ENCODE results near the gene PEPD. TPM values are rescaled to one million over a fixed set of nuclear protein-coding genes. Genes with fewer than 3 reads are reported as not detected.

The PEPD gene
- total and polyA plus RNA-seq, 7 experiments from 2014 or later: 21.9 to 126 (median 24.6) TPM

DNA sequence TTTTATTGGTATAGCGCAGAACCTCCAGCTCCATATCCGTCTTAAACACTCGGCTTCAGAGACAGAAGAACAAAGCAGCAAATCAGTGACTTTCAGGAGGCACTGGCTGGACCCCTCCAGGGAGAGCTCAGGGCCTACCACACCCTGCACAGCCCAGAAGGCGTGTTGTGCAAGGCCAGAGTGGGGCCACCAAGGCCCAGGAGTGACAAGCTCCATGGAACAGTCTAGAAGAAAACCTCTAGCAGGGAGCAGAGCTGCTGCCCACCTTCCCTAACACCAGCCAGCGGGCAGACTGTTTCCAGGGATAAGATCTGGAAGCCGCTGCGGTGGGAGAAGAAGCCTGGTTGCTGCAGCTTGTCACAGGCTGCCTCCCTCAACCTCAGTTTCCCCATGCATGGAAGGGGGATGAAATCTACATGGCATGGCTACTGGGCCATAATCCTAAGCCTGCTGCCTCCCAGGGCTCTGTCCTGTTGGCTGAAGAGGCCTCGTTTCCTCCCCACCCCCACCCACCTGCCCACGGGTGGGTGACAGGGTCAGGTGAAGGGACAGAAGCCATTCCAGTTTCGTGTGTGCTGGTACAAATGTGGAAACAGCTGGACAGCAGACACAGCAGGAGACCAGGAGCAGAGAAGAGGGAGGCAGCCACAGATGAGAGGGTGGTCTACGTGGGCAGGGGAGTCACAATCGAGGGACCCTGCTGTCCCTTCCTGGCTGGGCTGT lies 57.4 kb downstream of the PEPD start:
- peaks cover 0 to 10% (median 4%) of the 10 kb centered on the region in 5 donors for H3K36me3 Mint-ChIP-seq
- ATAC-seq (no peak), DNase-seq (no peak)
- H3K27me3 ChIP-seq (ENCODE audit: control insufficient read depth in 2 of 2, insufficient read depth in 2 of 2, low read length in 2 of 2): no peaks in the 10 kb centered on the region
- ChIA-PET CTCF (no interaction called here), POLR2A (no interaction called here)
- no peak overlapping the region for H3K27ac ChIP-seq (ENCODE audit: low read depth, low read length)
- H3K4me3 ChIP-seq (ENCODE audit: low read length): no peak overlapping the region
- no peaks in the 10 kb centered on the region for H3K4me1 ChIP-seq (ENCODE audit: control insufficient read depth in 2 of 2, insufficient read depth in 2 of 2, low read length in 2 of 2)
- peaks cover 0 to 24% (median 0%) of the 10 kb centered on the region in 3 experiments for H3K36me3 ChIP-seq (ENCODE audit: control insufficient read depth in 2 of 3, insufficient read depth in 3 of 3, low read length in 3 of 3)
- no peaks in the 10 kb centered on the region for H3K9me3 Mint-ChIP-seq
- H3K27me3 Mint-ChIP-seq: no peaks in the 10 kb centered on the region
- peaks cover 0 to 6% (median 0%) of the 10 kb centered on the region in 7 donors for H3K4me1 Mint-ChIP-seq
- H3K4me3 Mint-ChIP-seq: no peak overlapping the region
- no peak overlapping the region for H3K27ac Mint-ChIP-seq
- H3K9me3 ChIP-seq (ENCODE audit: control insufficient read depth in 2 of 3, low read length in 3 of 3): no peaks in the 10 kb centered on the region
- intact Hi-C loops (cut with micrococcal nuclease): no loop called here

DNA sequence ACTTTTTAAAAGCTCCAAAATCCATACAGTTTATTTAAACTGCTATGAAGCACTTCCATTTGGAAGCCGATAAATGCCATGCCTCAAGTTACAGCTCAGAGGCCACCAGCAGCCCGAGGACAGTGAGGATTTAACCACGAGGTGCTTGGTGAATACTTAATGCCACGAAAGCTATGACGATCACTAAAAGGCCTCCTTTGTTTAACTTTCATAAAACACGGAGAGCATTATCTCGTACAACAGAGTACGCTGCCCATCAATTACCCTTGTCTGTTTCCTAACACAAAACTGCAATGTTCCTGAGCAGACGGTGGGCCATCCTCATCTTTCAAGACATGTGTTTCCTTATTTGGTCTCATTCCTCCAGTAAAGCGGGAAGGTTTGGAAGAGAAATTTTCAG lies 58.4 kb downstream of the PEPD start:
- POLR2A ChIA-PET: no interaction called here
- no peaks in the 10 kb centered on the region for H3K9me3 ChIP-seq (ENCODE audit: control insufficient read depth in 2 of 3, low read length in 3 of 3)
- no peaks in the 10 kb centered on the region for H3K27me3 ChIP-seq (ENCODE audit: control insufficient read depth in 2 of 2, insufficient read depth in 2 of 2, low read length in 2 of 2)
- H3K27ac ChIP-seq (ENCODE audit: low read depth, low read length): no peak overlapping the region
- H3K4me3 Mint-ChIP-seq: no peak overlapping the region
- DNase-seq: no peak
- H3K4me3 ChIP-seq (ENCODE audit: low read length): no peak overlapping the region
- H3K36me3 ChIP-seq (ENCODE audit: control insufficient read depth in 2 of 3, insufficient read depth in 3 of 3, low read length in 3 of 3): peaks cover 0 to 24% (median 0%) of the 10 kb centered on the region in 3 experiments
- intact Hi-C loops (cut with micrococcal nuclease): no loop called here
- H3K4me1 Mint-ChIP-seq: peaks cover 0 to 6% (median 0%) of the 10 kb centered on the region in 7 donors
- H3K9me3 Mint-ChIP-seq: no peaks in the 10 kb centered on the region
- no peak for ATAC-seq
- H3K27me3 Mint-ChIP-seq: no peaks in the 10 kb centered on the region
- no peak overlapping the region for H3K27ac Mint-ChIP-seq
- CTCF ChIA-PET: no interaction called here
- peaks cover 0 to 10% (median 4%) of the 10 kb centered on the region in 5 donors for H3K36me3 Mint-ChIP-seq
- H3K4me1 ChIP-seq (ENCODE audit: control insufficient read depth in 2 of 2, insufficient read depth in 2 of 2, low read length in 2 of 2): no peaks in the 10 kb centered on the region

DNA sequence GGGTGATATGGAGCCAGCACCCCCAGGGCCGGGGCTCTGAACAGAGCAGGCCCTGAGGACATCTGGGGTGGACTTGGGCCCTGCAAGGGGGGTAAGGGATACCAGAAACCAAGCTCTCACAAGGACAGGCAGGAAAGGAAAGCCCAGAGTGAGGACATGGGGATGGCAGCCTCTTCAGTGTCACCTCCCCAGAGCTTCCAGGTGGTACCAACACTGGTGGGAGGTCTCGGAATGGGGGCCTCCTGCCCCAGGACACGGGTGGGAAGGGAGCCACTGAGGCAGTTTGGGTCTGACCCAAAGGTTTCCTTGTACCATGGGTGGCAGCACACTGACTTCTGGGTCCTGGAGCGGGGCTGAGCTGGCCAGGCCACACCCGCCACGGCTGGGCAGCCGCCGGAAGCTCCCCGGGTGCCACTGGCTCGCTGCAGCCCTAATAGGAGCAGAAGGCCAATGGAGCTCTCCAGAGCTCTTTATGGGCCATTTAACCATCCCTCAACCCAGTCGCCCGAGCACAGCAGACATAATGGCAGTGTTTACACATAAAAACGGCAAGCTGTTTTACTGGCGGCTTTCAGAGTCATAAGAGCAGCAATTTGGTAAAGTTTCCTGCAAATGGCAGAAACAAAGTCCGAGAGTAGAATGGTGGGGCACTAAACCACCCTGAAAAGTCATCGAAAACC lies 59.3 kb downstream of the PEPD start:
- Histone ChIP-seq H3K27ac (ENCODE audit: low read depth, low read length) (no peak overlapping the region), H3K9me3 (ENCODE audit: control insufficient read depth in 2 of 3, low read length in 3 of 3) (no peaks in the 10 kb centered on the region), H3K4me1 (ENCODE audit: control insufficient read depth in 2 of 2, insufficient read depth in 2 of 2, low read length in 2 of 2) (no peaks in the 10 kb centered on the region), H3K27me3 (ENCODE audit: control insufficient read depth in 2 of 2, insufficient read depth in 2 of 2, low read length in 2 of 2) (no peaks in the 10 kb centered on the region), H3K4me3 (ENCODE audit: low read length) (no peak overlapping the region), H3K36me3 (ENCODE audit: control insufficient read depth in 2 of 3, insufficient read depth in 3 of 3, low read length in 3 of 3) (peaks cover 0 to 24% (median 0%) of the 10 kb centered on the region in 3 experiments)
- peaks cover 0 to 10% (median 0%) of the 10 kb centered on the region in 5 donors for H3K36me3 Mint-ChIP-seq
- intact Hi-C loops (cut with micrococcal nuclease): no loop called here
- POLR2A ChIA-PET: no interaction called here
- H3K9me3 Mint-ChIP-seq: no peaks in the 10 kb centered on the region
- CTCF ChIA-PET: no interaction called here
- no peaks in the 10 kb centered on the region for H3K27me3 Mint-ChIP-seq
- no peak overlapping the region for H3K27ac Mint-ChIP-seq
- no peak overlapping the region for H3K4me3 Mint-ChIP-seq
- DNase-seq: no peak
- H3K4me1 Mint-ChIP-seq: peaks cover 0 to 6% (median 0%) of the 10 kb centered on the region in 7 donors
- ATAC-seq: no peak

DNA sequence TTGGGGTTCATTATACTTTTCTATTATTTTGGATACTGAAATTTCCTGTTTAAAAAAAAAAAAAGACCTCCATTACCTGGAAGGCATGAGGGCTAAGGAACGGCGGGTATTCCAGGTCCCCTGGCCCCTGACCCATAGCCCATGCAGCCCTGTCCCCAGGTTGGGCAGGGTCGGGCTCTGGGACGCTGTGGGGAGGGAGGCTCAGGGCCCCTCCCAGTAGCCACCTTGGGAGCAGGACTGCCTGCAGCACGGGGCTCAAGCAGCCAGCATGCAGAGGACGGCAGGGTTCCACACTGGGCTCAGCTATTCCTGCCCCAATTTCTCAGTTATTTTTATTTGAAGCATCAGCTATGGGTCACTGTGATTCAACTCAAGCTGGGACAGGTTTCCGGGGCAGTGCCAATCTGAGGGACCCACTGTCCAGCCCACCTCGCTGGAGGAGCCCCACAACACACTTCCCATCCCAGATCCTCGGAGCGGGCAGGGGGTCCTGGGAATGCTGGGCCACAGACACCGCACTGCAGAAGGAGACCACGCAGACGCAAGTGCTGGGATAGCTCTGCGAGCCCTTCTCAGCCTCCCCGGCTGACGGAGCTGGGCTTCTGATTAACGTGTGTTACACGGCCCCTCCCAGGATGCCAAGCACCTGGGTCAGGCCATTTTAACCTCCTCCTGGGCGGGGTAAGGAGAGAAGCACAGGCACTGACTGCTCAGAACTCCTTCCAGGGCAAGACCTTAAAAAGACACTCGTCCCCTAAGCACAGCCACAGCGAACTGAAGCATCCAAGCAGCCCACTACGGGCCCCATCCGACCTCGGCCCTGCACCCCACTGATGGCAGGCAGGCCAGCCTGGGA lies 60.1 kb downstream of the PEPD start:
- H3K36me3 ChIP-seq (ENCODE audit: control insufficient read depth in 2 of 3, insufficient read depth in 3 of 3, low read length in 3 of 3): peaks cover 0 to 24% (median 0%) of the 10 kb centered on the region in 3 experiments
- H3K4me3 Mint-ChIP-seq: no peak overlapping the region
- DNase-seq (no peak), ATAC-seq (no peak)
- no peaks in the 10 kb centered on the region for H3K9me3 Mint-ChIP-seq
- H3K27me3 Mint-ChIP-seq: no peaks in the 10 kb centered on the region
- ChIA-PET POLR2A (no interaction called here), CTCF (no interaction called here)
- no peaks in the 10 kb centered on the region for H3K27me3 ChIP-seq (ENCODE audit: control insufficient read depth in 2 of 2, insufficient read depth in 2 of 2, low read length in 2 of 2)
- H3K4me3 ChIP-seq (ENCODE audit: low read length): no peak overlapping the region
- no peaks in the 10 kb centered on the region for H3K9me3 ChIP-seq (ENCODE audit: control insufficient read depth in 2 of 3, low read length in 3 of 3)
- H3K36me3 Mint-ChIP-seq: peaks cover 0 to 10% (median 0%) of the 10 kb centered on the region in 5 donors
- no peaks in the 10 kb centered on the region for H3K4me1 ChIP-seq (ENCODE audit: control insufficient read depth in 2 of 2, insufficient read depth in 2 of 2, low read length in 2 of 2)
- no peak overlapping the region for H3K27ac ChIP-seq (ENCODE audit: low read depth, low read length)
- intact Hi-C loops (cut with micrococcal nuclease): no loop called here
- no peak overlapping the region for H3K27ac Mint-ChIP-seq
- H3K4me1 Mint-ChIP-seq: peaks cover 0 to 6% (median 0%) of the 10 kb centered on the region in 7 donors

DNA sequence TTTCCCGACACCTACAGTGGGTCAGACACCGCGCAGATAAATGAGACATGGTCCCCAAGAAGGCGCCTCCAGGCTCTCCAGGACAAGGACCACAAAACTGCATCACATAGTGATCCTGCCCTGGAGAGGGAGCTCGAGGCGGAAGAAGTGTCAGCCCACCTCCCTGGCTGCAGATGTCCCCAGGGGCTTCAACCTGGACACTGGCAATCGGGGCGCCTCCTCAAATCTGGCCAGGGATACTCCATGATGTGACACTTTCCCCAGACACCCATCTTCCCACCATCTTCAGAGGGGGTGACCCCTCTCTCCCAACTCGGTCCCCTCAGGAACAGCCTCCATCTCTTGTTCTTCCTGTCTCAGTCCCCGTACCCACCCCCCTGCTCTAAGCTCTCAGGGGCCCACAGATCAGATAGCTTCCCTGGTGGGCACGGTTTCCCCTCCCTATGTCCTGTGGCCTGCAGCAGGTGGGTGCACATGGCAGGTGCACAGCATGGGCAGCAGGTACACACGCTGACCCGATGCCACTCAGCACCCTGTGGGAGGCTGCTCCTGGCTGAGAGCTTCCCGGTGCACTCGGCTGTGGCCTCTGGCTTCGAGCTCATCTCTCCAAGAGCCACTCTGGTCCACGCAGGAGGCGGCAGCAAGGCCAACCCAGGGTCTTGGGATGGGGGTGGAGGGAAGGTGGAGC lies 61.2 kb downstream of the PEPD start:
- H3K9me3 ChIP-seq (ENCODE audit: control insufficient read depth in 2 of 3, low read length in 3 of 3): no peaks in the 10 kb centered on the region
- DNase-seq (no peak), ATAC-seq (no peak)
- intact Hi-C loops (cut with micrococcal nuclease): no loop called here
- CTCF ChIA-PET: no interaction called here
- POLR2A ChIA-PET: no interaction called here
- Mint-ChIP-seq H3K36me3 (peaks cover 0 to 6% (median 0%) of the 10 kb centered on the region in 5 donors), H3K27ac (no peak overlapping the region), H3K4me1 (peaks cover 0 to 2% (median 0%) of the 10 kb centered on the region in 7 donors), H3K27me3 (no peaks in the 10 kb centered on the region), H3K4me3 (no peak overlapping the region), H3K9me3 (no peaks in the 10 kb centered on the region)
- peaks cover 0 to 24% (median 0%) of the 10 kb centered on the region in 3 experiments for H3K36me3 ChIP-seq (ENCODE audit: control insufficient read depth in 2 of 3, insufficient read depth in 3 of 3, low read length in 3 of 3)
- H3K4me1 ChIP-seq (ENCODE audit: control insufficient read depth in 2 of 2, insufficient read depth in 2 of 2, low read length in 2 of 2): no peaks in the 10 kb centered on the region
- no peaks in the 10 kb centered on the region for H3K27me3 ChIP-seq (ENCODE audit: control insufficient read depth in 2 of 2, insufficient read depth in 2 of 2, low read length in 2 of 2)
- no peak overlapping the region for H3K4me3 ChIP-seq (ENCODE audit: low read length)
- no peak overlapping the region for H3K27ac ChIP-seq (ENCODE audit: low read depth, low read length)

DNA sequence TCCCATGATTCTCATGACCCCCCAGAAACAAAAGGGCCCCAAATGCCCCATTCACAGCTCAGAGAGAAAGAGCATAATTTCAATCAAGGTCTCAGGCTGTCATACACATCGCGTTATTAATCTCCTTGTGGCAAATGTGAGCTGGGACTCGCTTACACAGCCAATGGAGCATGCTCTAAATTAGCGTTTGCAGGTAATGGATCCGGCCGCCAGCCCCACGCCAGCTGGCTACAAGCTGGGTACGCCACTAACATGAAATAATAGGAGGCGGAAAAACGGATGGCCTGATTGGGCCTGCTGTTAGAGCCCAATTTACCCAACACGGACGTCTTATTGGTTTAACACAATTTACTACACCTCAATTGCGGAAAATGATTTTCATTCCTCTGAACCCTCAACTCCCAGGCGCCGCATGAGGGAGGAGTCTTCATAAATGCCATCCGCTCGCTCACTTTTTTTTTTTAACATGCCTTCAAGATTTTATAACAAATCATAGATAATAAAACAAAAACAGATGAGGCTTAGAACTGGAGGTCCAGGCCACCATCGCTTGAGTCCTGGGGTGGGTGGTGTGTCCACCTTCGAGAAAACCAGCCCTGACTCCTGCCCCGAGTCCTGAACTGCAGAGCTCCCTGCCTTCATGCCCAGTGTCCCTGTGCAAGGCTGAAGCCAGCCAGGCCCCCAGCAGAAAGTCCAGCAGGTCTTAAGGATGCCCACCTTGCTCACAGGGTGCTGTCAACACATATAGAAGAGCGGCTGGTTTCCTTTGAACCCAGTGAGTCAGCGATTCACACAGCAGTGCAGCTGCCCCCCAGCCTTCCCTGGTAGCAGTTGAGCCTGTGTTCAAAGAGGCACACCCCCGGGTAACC lies 62.1 kb downstream of the PEPD start:
- ChIA-PET CTCF (no interaction called here), POLR2A (no interaction called here)
- Histone ChIP-seq H3K4me1 (ENCODE audit: control insufficient read depth in 2 of 2, insufficient read depth in 2 of 2, low read length in 2 of 2) (no peaks in the 10 kb centered on the region), H3K27ac (ENCODE audit: low read depth, low read length) (no peak overlapping the region), H3K9me3 (ENCODE audit: control insufficient read depth in 2 of 3, low read length in 3 of 3) (no peaks in the 10 kb centered on the region), H3K4me3 (ENCODE audit: low read length) (no peak overlapping the region), H3K36me3 (ENCODE audit: control insufficient read depth in 2 of 3, insufficient read depth in 3 of 3, low read length in 3 of 3) (peaks cover 0 to 23% (median 0%) of the 10 kb centered on the region in 3 experiments), H3K27me3 (ENCODE audit: control insufficient read depth in 2 of 2, insufficient read depth in 2 of 2, low read length in 2 of 2) (no peaks in the 10 kb centered on the region)
- peaks cover 0 to 2% (median 0%) of the 10 kb centered on the region in 7 donors for H3K4me1 Mint-ChIP-seq
- intact Hi-C loops (cut with micrococcal nuclease): no loop called here
- no peak overlapping the region for H3K4me3 Mint-ChIP-seq
- no peaks in the 10 kb centered on the region for H3K9me3 Mint-ChIP-seq
- no peaks in the 10 kb centered on the region for H3K27me3 Mint-ChIP-seq
- ATAC-seq (no peak), DNase-seq (no peak)
- H3K36me3 Mint-ChIP-seq: peaks cover 0 to 5% (median 0%) of the 10 kb centered on the region in 5 donors
- no peak overlapping the region for H3K27ac Mint-ChIP-seq

Measured in naive thymus-derived CD4-positive, alpha-beta T cell (primary cell).